Activated CD4-positive, alpha-beta T cell treated with anti-CD3 and anti-CD28 coated beads for 1 hour (primary cell): Measurements from ENCODE around the gene PPFIA2.

ENCODE experiments used
- DNase-seq: peaks from one replicate; pipeline ENCODE4 v3.0.0-alpha.2; 2020

The PPFIA2 gene

DNA sequence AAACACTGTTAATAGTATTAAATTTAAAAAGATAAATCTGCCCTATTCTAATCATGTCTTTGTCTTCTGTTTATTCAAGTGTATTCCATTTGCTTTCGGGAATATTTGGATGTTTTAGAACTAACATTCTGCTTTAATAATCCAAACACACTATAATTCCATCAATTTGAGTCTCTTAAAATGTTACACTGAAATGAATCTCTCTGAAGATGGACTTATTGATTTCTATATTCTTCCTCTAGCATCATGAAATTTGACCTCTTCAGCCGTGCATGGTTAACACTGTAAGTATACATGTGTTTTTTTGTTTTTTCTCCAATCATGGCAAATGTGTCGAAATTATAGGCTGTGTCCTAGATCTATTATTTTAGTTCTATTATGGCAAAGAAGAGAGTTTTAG is 342.1 kb downstream of the PPFIA2 start:
- DNase-seq = no peak

DNA sequence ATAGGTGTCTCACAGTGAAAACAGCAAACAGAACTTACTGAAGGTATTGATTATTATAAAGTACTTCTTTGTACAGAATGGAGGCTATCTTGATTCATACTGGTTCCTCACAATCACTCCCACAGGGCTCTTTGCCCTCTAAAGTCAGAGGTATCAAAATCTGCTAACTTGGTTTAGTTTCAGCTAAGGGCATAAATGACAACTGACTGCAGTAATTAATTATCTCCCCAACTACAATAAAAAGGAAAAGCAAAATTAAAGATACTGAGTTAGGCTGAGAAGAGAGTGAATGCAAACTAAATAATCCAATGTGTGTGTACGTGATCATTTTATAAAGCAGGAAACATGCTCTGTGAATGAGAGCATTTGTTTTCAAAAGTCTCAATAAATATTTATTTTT is 342.6 kb downstream of the PPFIA2 start:
- DNase-seq = no peak

GRCh38 chr12:81414441-81414840 is 344.7 kb downstream of the PPFIA2 start:
- no peak for DNase-seq

DNA sequence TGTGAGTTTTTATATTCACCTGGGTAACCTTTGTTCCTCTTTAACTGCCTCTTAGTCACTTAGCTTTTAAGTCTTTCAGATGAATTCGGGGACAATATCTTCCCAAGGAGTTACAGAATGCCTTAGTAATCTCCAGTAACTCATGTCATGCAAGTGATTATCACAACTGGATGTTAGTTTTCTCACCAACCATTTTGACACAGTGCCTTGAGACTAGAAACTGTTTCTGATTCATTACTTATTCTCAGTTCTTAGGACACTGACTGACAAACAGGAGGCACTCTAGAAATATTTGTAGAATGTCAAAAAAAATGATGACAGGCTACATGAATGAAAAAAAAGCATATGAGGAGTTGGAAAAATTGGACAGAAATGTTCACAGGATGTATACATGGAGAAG is 346.2 kb downstream of the PPFIA2 start:
- DNase-seq = no peak

- DNase-seq = no peak
These were observed 355.8 kb downstream of the PPFIA2 start for GRCh38 chr12:81403348-81403747.

DNA sequence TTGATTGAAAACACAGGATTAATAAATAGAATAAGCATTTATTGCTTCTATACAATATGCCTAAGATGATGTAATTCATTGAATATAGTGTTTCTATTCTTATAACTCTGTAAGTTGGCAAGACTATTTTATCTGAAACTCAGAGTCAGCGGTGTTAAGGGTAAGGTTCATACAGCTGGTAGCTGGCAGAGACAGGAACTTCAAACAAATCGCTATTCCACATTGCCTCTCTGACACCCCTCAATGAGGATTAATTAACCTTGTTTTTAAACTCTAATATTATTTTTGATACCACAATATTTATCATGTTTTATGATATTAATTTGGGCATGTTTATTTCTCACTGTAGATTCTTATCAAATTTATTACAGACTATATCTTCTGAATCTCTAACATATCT is 357.9 kb downstream of the PPFIA2 start:
- no peak for DNase-seq

- DNase-seq = no peak
These were observed 359.1 kb downstream of the PPFIA2 start for GRCh38 chr12:81400024-81400423.

GRCh38 chr12:81395431-81395830 is 363.7 kb downstream of the PPFIA2 start:
- no peak for DNase-seq

DNA sequence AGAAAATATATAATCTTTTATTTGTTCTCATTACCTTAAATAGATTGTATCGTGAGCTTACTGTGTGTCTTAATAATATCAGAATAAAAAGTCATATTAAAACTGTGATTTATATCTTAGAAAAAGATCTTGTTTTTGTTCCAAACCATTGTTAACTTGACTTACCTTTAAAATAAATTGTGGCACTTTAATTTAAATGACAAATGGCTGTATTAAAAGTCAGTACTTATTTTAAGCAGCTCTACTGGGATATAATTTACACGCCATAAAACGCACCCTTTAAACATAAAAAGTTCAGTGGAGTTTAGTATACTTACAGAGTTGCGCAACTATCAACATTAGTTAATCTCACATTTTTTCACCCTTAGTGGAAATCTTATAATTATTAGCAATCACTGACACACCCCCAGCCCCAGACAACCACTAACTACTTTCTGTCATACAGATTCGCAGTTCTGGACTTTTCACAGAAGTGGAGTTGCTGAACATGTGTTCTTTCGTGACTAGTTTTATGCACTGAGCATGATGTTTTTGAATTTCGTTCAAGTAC is 369.5 kb downstream of the PPFIA2 start:
- DNase-seq = no peak

- DNase-seq = no peak
These were observed 373.0 kb downstream of the PPFIA2 start for GRCh38 chr12:81386101-81386500.

GRCh38 chr12:81381951-81382350 is 377.2 kb downstream of the PPFIA2 start:
- DNase-seq = no peak

DNA sequence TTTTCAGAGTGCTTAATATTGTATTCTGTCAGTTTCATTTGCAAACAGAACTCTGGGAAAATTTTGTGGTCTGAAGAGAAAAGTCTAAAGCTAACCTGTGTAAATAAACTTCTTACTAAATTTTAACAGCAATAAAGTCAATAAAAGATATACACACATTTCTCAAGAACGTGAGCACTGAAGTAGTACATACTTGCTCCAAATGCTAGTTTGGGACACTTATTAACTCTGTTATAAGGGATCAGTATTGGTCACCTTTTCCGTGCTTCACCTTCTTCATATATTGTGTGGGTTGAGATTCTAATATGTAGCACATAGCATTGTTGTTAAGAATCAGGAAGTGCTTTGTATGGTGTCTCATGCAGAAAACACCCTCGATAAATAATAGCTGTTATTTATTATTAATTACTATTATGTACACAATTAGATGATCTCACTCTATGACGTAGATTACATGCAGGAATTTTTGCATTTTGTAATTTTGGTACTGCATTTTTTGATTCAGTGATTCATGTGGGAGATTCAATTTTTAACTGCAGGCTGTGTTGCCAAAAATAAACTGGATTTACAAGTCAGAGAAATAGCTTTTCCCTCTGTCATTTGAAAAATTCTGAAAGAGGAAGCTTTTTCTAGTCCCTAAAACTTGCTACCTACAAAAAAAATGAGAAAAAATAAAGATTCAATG is 380.4 kb downstream of the PPFIA2 start:
- DNase-seq = no peak

DNA sequence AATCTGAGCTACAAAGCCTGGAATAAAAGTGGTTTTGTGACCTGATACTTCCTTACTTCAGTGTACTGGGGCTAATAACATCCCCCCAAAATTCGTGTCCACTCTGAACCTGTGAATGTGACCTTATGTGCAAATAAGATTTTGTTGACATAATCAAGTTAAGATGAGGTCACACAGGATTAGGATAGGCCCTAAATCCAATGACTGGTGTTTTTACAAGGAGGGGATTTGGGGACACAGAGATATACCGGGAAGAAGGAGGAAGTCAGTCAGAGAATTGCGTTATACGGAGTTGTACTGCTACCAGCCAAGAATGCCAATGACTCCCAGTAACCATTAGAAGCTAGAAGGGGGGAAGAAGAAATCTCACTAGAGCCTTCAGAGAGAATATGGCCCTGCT is 381.4 kb downstream of the PPFIA2 start:
- DNase-seq = no peak

GRCh38 chr12:81375969-81376368 is 383.2 kb downstream of the PPFIA2 start:
- no peak for DNase-seq

- no peak for DNase-seq
These were observed 388.7 kb downstream of the PPFIA2 start for GRCh38 chr12:81370456-81370855.

- no peak for DNase-seq
These were observed 390.0 kb downstream of the PPFIA2 start for GRCh38 chr12:81369175-81369574.

GRCh38 chr12:81365284-81365683 is 393.9 kb downstream of the PPFIA2 start:
- no peak for DNase-seq

DNA sequence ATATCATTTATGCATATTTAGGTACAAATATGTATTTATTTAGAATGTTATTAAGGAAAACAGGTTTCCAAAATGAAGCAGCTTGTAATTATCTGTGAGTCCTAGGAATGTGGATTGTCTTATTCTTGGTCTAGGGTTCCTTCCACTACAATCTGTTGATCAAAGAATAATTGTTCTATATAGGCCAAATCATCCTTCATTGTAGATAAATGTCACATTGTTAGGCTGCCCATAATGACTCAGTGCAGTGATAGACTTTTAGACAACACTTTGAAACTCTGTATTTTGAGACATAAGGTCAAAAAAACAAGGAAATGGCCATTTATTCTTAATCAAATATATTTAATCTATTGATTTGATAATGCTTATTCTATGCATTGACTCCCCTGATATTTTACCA is 398.2 kb downstream of the PPFIA2 start:
- no peak for DNase-seq

- no peak for DNase-seq
These were observed 399.4 kb downstream of the PPFIA2 start for GRCh38 chr12:81359736-81360135.

DNA sequence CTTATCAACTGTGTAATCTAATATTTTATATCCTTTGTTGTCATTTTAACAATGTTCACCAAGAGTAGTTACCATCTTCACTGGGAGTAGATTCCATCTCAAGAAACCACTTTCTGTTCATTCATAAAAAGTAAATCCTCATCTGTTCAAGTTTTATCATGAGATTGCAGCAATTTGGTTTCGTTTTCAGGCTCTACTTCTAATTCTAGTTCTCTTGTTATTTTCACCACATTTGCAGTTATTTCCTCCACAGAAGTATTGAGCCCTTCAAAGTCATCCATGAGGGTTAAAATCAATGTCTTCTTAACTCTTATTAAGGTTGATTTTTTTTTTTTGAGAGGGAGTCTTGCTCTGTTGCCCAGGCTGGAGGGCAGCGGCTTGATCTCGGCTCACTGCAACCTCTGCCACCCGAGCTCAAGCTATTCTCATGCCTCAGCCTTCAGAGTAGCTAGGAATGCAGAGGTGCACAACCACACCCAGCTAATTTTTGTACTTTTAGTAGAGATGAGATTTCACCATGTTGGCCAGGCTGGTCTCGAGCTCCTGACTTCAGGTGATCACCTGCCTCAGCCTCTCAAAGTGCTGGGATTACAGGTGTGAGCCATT is 404.7 kb downstream of the PPFIA2 start:
- no peak for DNase-seq

DNA sequence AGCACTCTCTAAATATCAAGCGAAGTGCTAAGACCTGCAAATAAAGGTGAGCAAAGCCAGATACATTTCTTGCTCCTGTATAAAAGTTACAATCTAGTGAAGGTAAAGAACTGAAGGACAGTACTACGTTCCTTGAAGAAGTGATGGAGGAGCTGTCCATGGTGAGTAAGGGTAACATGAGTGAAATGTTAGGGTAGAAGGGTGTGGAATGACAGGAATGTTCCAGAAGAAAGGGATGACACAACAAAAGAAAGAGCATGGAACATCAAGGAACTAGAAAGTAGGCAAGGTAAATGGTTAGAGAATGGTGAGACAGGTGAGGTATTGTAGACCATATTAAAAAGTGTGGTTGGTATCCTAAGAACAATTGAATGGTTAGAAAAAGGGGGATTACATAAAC is 408.8 kb downstream of the PPFIA2 start:
- no peak for DNase-seq

- no peak for DNase-seq
These were observed 411.7 kb downstream of the PPFIA2 start for GRCh38 chr12:81347404-81347803.

DNA sequence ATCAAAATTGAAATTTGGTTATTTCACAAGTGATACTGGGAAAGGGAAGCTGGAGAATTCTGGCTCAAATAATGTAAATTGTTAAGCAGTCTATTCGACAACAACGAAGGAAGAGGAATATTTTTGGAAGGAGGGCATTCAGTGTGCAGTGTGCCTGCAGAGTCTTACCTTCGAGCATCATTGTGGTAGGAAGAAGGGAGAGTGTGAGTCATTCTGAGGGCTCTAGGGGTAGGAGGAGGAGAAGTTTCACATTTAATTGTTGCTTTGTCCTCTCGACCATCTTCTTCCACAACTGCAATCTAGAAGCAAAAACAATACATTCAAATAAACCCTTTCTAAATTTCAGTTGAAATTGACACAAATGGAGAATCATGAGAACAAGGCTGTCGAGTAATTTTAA is 418.2 kb downstream of the PPFIA2 start:
- DNase-seq = no peak

GRCh38 chr12:81339071-81339470 is 420.1 kb downstream of the PPFIA2 start:
- no peak for DNase-seq

DNA sequence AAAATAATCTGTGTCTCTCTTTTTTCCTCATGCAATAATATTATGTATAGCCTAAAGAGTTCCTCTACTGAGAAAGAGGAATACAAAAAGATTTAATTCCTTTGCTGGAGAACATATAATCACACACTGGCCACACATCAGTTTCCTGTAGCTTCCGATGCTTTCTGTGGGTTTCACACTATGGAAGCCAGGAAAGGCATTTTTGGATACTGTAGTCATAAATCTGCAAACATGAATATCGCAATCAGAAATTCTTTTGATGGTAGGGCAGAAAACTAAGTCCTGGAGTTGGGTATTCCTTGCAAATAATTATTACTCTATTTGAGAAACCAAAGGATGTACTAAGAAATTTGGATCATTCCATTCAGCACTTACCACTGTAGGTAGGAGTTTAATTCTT is 421.3 kb downstream of the PPFIA2 start:
- no peak for DNase-seq
